PC-9 (cell line): Measurements from ENCODE around the gene PORCN. TPM values are rescaled to one million over a fixed set of nuclear protein-coding genes. Genes with fewer than 3 reads are reported as not detected.
"Not testable (repeated sequence)": the region's sequence is repeated elsewhere in the genome, so short reads cannot be mapped to it uniquely, and the experiment has no call there.

Source experiments
- BruUV-seq: library from RNA; stranded (reverse); fragments of 400-500 nt; replicated peaks from 2 replicates; lab custom pipeline; 2021; lab: Mats Ljungman, UMichigan
- CTCF ChIA-PET: fragments of 300-600 bp; sonication (Branson Sonifier 250); formaldehyde crosslinking; loops from one replicate; lab custom pipeline; 2022; ENCODE audit warnings: antibody characterized with exemption; lab: Charles Lee
- POLR2A ChIA-PET: fragments of 300-600 bp; sonication (Branson Sonifier 250); formaldehyde crosslinking; loops from one replicate; lab custom pipeline; 2022; ENCODE audit warnings: antibody characterized with exemption; ENCODE audit not compliant: unreplicated experiment; lab: Charles Lee
- DNase-seq, 2 experiments: peaks; one replicate each; pipeline versions ENCODE4 v3.0.0 to v3.0.0-alpha.2; 2015 to 2022; ENCODE audit warnings: mixed read lengths in 1 of 2
- H2AFZ ChIP-seq: fragments of 200-600 bp; sonication (generic); 2 replicates; pipeline ENCODE4 v1.8.1; 2017; ENCODE audit warnings: antibody characterized with exemption
- H3F3A ChIP-seq: fragments of 200-600 bp; sonication (generic); 2 replicates; pipeline ENCODE4 v1.8.1; 2017; ENCODE audit warnings: antibody characterized with exemption, mild to moderate bottlenecking, low read depth; ENCODE audit not compliant: insufficient read depth
- H3K27ac ChIP-seq: fragments of 200-600 bp; sonication (generic); 2 replicates; pipeline ENCODE4 v1.6.1; 2016; ENCODE audit warnings: mixed run types
- H3K27me3 ChIP-seq: fragments of 200-600 bp; sonication (generic); 2 replicates; pipeline ENCODE4 v1.6.1; 2016; ENCODE audit warnings: low read depth, mixed run types; ENCODE audit not compliant: insufficient read depth
- H3K36me3 ChIP-seq: fragments of 200-600 bp; sonication (generic); 2 replicates; pipeline ENCODE4 v1.6.1; 2016; ENCODE audit warnings: low read depth, mixed run types
- H3K4me1 ChIP-seq: fragments of 200-600 bp; sonication (generic); replicated peaks from 2 replicates; pipeline ENCODE4 v1.6.1; 2016; ENCODE audit warnings: mixed run types; ENCODE audit not compliant: insufficient read depth
- H3K4me2 ChIP-seq: fragments of 200-600 bp; sonication (generic); 2 replicates; pipeline ENCODE4 v1.6.1; 2017; ENCODE audit warnings: mixed run types
- H3K4me3 ChIP-seq: fragments of 200-600 bp; sonication (generic); 2 replicates; pipeline ENCODE4 v1.6.1; 2016; ENCODE audit warnings: mixed run types
- H3K79me2 ChIP-seq: fragments of 200-600 bp; sonication (generic); 2 replicates; pipeline ENCODE4 v1.6.1; 2017; ENCODE audit warnings: low read depth, mixed run types
- H3K9me2 ChIP-seq: fragments of 200-600 bp; sonication (generic); 2 replicates; pipeline ENCODE4 v1.8.1; 2017; ENCODE audit warnings: mild to moderate bottlenecking; ENCODE audit not compliant: insufficient read depth
- H3K9me3 ChIP-seq: fragments of 200-600 bp; sonication (generic); 2 replicates; pipeline ENCODE4 v1.8.1; 2016; ENCODE audit warnings: low read depth; ENCODE audit not compliant: insufficient read depth
- H4K20me1 ChIP-seq: fragments of 200-600 bp; sonication (generic); 2 replicates; pipeline ENCODE4 v1.8.1; 2017; ENCODE audit not compliant: insufficient read depth
- EZH2 ChIP-seq: fragments of 200-600 bp; sonication (generic); IDR thresholded peaks from 2 replicates; pipeline ENCODE4 v1.8.0; 2017; ENCODE audit warnings: antibody characterized with exemption, low read depth
- intact Hi-C: fragments of 100-400 bp; cut with micrococcal nuclease; formaldehyde crosslinking; loops from one replicate; pipeline ENCODE4 v1.10.0; 2022; ENCODE audit not compliant: unreplicated experiment
- total RNA-seq: library from RNA; stranded (reverse); gene quantifications from 2 replicates; pipeline ENCODE4 v1.2.3, GENCODE V29; 2021
- TF ChIP-seq, protein P1 (sequence below): fragments of 200-600 bp; sonication (generic); conservative IDR thresholded peaks from 2 replicates; pipeline ENCODE4 v1.6.1; 2017; ENCODE audit warnings: mixed run types, antibody characterized with exemption, mild to moderate bottlenecking, moderate library complexity

Gene PORCN
- total RNA-seq, 1 experiment from 2014 or later, result 11.9 TPM

- H4K20me1 ChIP-seq, result no peaks in the 10 kb centered on the region
- no peaks in the 10 kb centered on the region for H3K4me1 ChIP-seq
- no peak overlapping the region for H3K4me2 ChIP-seq
- no peak overlapping the region for H3K27ac ChIP-seq
- BruUV-seq, result no TSS peak
- TF ChIP-seq, protein P1, sequence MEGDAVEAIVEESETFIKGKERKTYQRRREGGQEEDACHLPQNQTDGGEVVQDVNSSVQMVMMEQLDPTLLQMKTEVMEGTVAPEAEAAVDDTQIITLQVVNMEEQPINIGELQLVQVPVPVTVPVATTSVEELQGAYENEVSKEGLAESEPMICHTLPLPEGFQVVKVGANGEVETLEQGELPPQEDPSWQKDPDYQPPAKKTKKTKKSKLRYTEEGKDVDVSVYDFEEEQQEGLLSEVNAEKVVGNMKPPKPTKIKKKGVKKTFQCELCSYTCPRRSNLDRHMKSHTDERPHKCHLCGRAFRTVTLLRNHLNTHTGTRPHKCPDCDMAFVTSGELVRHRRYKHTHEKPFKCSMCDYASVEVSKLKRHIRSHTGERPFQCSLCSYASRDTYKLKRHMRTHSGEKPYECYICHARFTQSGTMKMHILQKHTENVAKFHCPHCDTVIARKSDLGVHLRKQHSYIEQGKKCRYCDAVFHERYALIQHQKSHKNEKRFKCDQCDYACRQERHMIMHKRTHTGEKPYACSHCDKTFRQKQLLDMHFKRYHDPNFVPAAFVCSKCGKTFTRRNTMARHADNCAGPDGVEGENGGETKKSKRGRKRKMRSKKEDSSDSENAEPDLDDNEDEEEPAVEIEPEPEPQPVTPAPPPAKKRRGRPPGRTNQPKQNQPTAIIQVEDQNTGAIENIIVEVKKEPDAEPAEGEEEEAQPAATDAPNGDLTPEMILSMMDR, result no peak
- TF ChIP-seq EZH2, result no peak
- no peaks in the 10 kb centered on the region for H3K9me3 ChIP-seq
- H3K36me3 ChIP-seq, result no peaks in the 10 kb centered on the region
- H3K79me2 ChIP-seq, result no peaks in the 10 kb centered on the region
- no peaks in the 10 kb centered on the region for H3K27me3 ChIP-seq
- ChIA-PET CTCF (no interaction called here), POLR2A (no interaction called here)
- H3K4me3 ChIP-seq, result no peak overlapping the region
- H3F3A ChIP-seq, result no peaks in the 10 kb centered on the region
- H3K9me2 ChIP-seq, result no peaks in the 10 kb centered on the region
- intact Hi-C loops, result no loop called here
- DNase-seq, result no peak
- H2AFZ ChIP-seq, result no peak overlapping the region
Observed at GRCh38 chrX:48516285-48516684, 7.5 kb downstream of the PORCN start.

- Histone ChIP-seq H3K36me3 (no peaks in the 10 kb centered on the region), H4K20me1 (no peaks in the 10 kb centered on the region), H2AFZ (no peak overlapping the region), H3K9me2 (no peaks in the 10 kb centered on the region), H3F3A (no peaks in the 10 kb centered on the region), H3K4me2 (no peak overlapping the region), H3K27ac (no peak overlapping the region), H3K9me3 (no peaks in the 10 kb centered on the region), H3K27me3 (no peaks in the 10 kb centered on the region), H3K79me2 (0 out of 2 replicates have a peak, but pooled peaks cover under 1% of the 10 kb centered on the region), H3K4me1 (no peaks in the 10 kb centered on the region), H3K4me3 (no peak overlapping the region)
- ChIA-PET CTCF (no interaction called here), POLR2A (no interaction called here)
- no TSS peak for BruUV-seq
- intact Hi-C loops, result no loop called here
- DNase-seq, result no peak
- no peak for TF ChIP-seq EZH2
- TF ChIP-seq, protein P1, result no peak
Observed at GRCh38 chrX:48516987-48517386, 8.2 kb downstream of the PORCN start.

- H2AFZ ChIP-seq, H3K4me3 ChIP-seq, intact Hi-C loops, CTCF ChIA-PET, H3K9me3 ChIP-seq, POLR2A ChIA-PET, H3K4me2 ChIP-seq, H3K4me1 ChIP-seq, H3K79me2 ChIP-seq, H3K27ac ChIP-seq, H4K20me1 ChIP-seq, H3K27me3 ChIP-seq, DNase-seq, H3K36me3 ChIP-seq, H3F3A ChIP-seq, H3K9me2 ChIP-seq, BruUV-seq: not testable (repeated sequence)
Observed at GRCh38 chrX:48519481-48519880, 10.7 kb downstream of the PORCN start.

GRCh38 chrX:48520455-48520854 is 11.7 kb downstream of the PORCN start:
- Histone ChIP-seq H3K4me2 (no peak overlapping the region), H3K4me1 (no peaks in the 10 kb centered on the region), H3K9me3 (no peaks in the 10 kb centered on the region), H3K27ac (no peak overlapping the region), H3K79me2 (0 out of 2 replicates have a peak, but pooled peaks cover 8% of the 10 kb centered on the region), H3K9me2 (no peaks in the 10 kb centered on the region), H3F3A (no peaks in the 10 kb centered on the region), H3K36me3 (no peaks in the 10 kb centered on the region), H2AFZ (no peak overlapping the region), H4K20me1 (no peaks in the 10 kb centered on the region), H3K27me3 (no peaks in the 10 kb centered on the region), H3K4me3 (no peak overlapping the region)
- ChIA-PET CTCF (no interaction called here), POLR2A (no interaction called here)
- no peak for TF ChIP-seq EZH2
- TF ChIP-seq, protein P1, result no peak
- no peak for DNase-seq
- intact Hi-C loops, result no loop called here
- BruUV-seq, result no TSS peak
